Testis (tissue), 5 donors: ENCODE data around the gene PSMD10. TPM values are rescaled to one million over a fixed set of nuclear protein-coding genes. Genes with fewer than 3 reads are reported as not detected.
A peak's percentile ranks its signal among the peaks of the same experiment; 100 is the strongest.

Experiments
- DNase-seq: peaks from one replicate; pipeline ENCODE4 v3.0.0-alpha.2; 2019
- H3K27ac ChIP-seq, 2 donors: fragments of 200-600 bp; sonication (generic); one replicate each; pipeline ENCODE4 v1.5.1; 2019
- H3K27me3 ChIP-seq: fragments of 200-600 bp; sonication (generic); one replicate; pipeline ENCODE4 v1.5.1; 2019
- H3K36me3 ChIP-seq: fragments of 200-600 bp; sonication (generic); one replicate; pipeline ENCODE4 v1.5.1; 2017; ENCODE audit warnings: low read depth; ENCODE audit errors: missing control alignments
- H3K4me1 ChIP-seq: fragments of 200-600 bp; sonication (generic); one replicate; pipeline ENCODE4 v1.5.1; 2019
- H3K4me3 ChIP-seq, 2 donors: fragments of 200-600 bp; sonication (generic); one replicate each; pipeline ENCODE4 v1.5.1; 2017 to 2019
- H3K9me3 ChIP-seq: fragments of 200-600 bp; sonication (generic); one replicate; pipeline ENCODE4 v1.5.1; 2017
- POLR2A ChIP-seq: fragments of 450-650 bp; IDR thresholded peaks from one replicate; pipeline ENCODE4 v1.6.1; 2017; ENCODE audit warnings: antibody characterized with exemption, mild to moderate bottlenecking, moderate library complexity
- WGBS, 2 donors: methylation state at CpG; one replicate each; pipeline ENCODE4 v1.1.5; 2018; 5-methylcytosine and 5-hydroxymethylcytosine counted together
- intact Hi-C: fragments of 100-400 bp; cut with DNase I; formaldehyde crosslinking; loops from one replicate; pipeline ENCODE4 v1.15.1; 2023; ENCODE audit warnings: low total_unique reads
- long read RNA-seq, 2 donors: transcript quantifications; one replicate each; lab custom pipeline, GENCODE V29; 2026
- polyA plus RNA-seq: library from polyadenylated mRNA; stranded (reverse); fragments of 350-450 nt; fragmentation: Illumina TruSeq; extraction: RNeasy Lipid Tissue Mini Kit (QIAGEN cat#74804); gene quantifications from one replicate; pipeline ENCODE4 v1.2.3, GENCODE V29; 2014; ENCODE audit warnings: low read depth, low replicate concordance; ENCODE audit not compliant: insufficient read depth
- total RNA-seq, 2 donors: library from RNA; depleted of rRNA; stranded (reverse); fragments of >200 nt; gene quantifications; one replicate each; pipeline ENCODE4 v1.2.3, GENCODE V29; 2016
- TF ChIP-seq, protein P1 (sequence below), 3 experiments: fragments of 450-650 bp in 2 of 3; fragments of 200-600 bp in 1 of 3; sonication (generic) in 1 of 3; IDR thresholded peaks; one replicate each; pipeline ENCODE4 v1.5.1; 2016 to 2019; ENCODE audit warnings: antibody characterized with exemption in 3 of 3, mild to moderate bottlenecking in 2 of 3, moderate library complexity in 1 of 3

PSMD10 gene, protein sequence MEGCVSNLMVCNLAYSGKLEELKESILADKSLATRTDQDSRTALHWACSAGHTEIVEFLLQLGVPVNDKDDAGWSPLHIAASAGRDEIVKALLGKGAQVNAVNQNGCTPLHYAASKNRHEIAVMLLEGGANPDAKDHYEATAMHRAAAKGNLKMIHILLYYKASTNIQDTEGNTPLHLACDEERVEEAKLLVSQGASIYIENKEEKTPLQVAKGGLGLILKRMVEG
- total RNA-seq (10 to 100 TPM; 53.4 to 64.3 TPM), polyA plus RNA-seq (49.8 TPM)
- long read RNA-seq, donor 1, transcript PSMD10-204 (5 exons, 768 nt), result minor isoform, 5 of 77 reads
- long read RNA-seq, donor 1, transcript PSMD10-201 (5 exons, 1,546 nt), result major isoform, 71 of 77 reads
- long read RNA-seq, donor 1, partial matches to known transcripts, result 0 of 77 reads
- long read RNA-seq, donor 1, other reads (novel, unspliced or antisense), result 0 of 77 reads
- long read RNA-seq, donor 2, transcript PSMD10-201 (5 exons, 1,546 nt), result major isoform, 31 of 41 reads
- long read RNA-seq, donor 2, partial matches to known transcripts, result 8 of 41 reads
- long read RNA-seq, donor 2, other reads (novel, unspliced or antisense), result 0 of 41 reads

DNA sequence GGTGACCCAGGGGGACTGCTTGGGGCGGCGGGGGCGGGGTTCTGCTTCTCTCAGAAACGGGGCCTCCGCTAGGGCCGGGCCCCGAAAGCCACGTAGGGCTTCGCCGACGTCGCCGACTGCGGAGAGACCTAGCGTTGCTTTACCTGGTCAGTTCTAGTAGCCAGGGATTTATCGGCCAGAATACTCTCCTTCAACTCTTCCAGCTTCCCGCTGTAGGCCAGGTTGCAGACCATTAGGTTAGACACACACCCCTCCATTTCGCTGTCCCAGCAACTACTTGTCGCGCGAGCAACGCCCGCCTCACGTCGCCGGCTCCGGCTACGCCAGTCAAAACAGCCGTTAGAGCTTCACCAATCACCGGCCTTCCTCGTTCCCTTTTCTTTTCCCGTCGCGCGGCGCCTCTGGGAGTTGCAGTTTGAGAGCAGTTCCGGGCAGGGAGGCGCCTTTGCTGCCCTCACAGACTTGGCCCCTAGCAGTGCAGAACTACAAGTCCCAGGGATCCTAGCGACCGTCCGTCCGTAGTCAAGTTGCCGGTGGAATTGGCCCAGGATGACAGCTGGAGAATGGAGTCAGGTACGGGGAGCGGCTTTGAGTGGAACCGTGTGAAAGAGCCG, at the start of gene PSMD10, which contains the start of gene ATG4A:
TSS of gene PSMD10 (minus strand) at position 279 of the 614 bp plus-strand sequence. CDS start at position 257, 22 bp downstream.
TSS of gene ATG4A (plus strand) at position 515 of the 614 bp plus-strand sequence. CDS start at position 564, 49 bp downstream.
- WGBS, 2 donors, result 0 to 1% methylated on average over 18 to 41 of the region's 47 CpGs
- intact Hi-C loops, result no loop called here
- no peaks in the 10 kb centered on the region for H3K4me1 ChIP-seq

DNA sequence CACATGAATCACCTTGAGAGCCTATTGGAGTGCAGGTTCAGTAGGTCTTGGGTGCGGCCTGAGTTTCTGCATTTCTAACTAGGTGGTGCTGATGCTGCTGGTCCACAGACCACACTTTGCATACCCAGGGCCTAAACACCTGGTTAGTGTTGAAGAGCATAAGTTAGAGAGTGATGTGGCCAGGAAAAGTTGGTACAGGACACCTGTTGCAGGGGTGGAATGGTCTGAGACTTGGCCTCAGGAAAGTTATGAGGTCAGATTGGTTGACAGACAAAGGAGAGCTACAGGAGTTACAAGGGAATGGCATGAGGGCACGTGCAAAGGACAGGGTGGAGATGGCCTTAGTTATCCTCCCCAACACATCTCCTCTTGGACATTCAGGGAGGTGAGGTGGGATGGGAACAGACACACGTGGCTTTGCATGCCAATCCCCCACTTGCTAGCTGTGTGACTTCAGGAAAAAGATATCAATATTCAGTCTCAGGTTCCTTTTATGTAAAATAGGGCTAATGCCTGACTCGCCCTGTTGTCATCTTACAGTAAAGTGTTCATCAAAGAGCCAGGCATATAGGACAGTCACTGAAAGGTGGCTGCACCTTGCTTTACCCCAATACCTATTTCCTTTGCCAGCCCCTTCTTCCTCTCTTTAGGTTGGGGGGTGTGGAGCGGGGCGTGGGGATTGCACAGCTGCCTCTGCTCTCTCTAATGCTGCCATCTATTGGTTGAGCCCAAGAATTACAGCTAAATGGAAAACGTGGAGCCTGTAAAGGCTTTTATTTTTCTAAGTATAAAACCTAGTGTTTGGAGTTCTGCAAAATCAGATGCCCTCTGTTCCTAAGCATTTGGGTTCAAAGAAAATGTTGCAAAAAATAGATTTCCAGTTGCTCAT, 47.7 kb upstream of the PSMD10 start:
- no peaks in the 10 kb centered on the region for H3K36me3 ChIP-seq
- intact Hi-C loops, result no loop called here

More for the DNA sequence above, at the start of gene PSMD10, which contains the start of gene ATG4A:
- TF ChIP-seq, protein P1, sequence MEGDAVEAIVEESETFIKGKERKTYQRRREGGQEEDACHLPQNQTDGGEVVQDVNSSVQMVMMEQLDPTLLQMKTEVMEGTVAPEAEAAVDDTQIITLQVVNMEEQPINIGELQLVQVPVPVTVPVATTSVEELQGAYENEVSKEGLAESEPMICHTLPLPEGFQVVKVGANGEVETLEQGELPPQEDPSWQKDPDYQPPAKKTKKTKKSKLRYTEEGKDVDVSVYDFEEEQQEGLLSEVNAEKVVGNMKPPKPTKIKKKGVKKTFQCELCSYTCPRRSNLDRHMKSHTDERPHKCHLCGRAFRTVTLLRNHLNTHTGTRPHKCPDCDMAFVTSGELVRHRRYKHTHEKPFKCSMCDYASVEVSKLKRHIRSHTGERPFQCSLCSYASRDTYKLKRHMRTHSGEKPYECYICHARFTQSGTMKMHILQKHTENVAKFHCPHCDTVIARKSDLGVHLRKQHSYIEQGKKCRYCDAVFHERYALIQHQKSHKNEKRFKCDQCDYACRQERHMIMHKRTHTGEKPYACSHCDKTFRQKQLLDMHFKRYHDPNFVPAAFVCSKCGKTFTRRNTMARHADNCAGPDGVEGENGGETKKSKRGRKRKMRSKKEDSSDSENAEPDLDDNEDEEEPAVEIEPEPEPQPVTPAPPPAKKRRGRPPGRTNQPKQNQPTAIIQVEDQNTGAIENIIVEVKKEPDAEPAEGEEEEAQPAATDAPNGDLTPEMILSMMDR (IDR thresholded peaks at IDR 0.05), result no peak
- peak; percentile 50 for TF ChIP-seq POLR2A
- H3K9me3 ChIP-seq, result no peaks in the 10 kb centered on the region
- H3K36me3 ChIP-seq, result no peaks in the 10 kb centered on the region
- H3K27ac ChIP-seq, result peak within 1 kb of the TSS; percentile 89 to 91
- DNase-seq, result peak; percentile 96
- H3K4me3 ChIP-seq, result peak within 1 kb of the TSS; percentile 58 to 74
- no peaks in the 10 kb centered on the region for H3K27me3 ChIP-seq

DNA sequence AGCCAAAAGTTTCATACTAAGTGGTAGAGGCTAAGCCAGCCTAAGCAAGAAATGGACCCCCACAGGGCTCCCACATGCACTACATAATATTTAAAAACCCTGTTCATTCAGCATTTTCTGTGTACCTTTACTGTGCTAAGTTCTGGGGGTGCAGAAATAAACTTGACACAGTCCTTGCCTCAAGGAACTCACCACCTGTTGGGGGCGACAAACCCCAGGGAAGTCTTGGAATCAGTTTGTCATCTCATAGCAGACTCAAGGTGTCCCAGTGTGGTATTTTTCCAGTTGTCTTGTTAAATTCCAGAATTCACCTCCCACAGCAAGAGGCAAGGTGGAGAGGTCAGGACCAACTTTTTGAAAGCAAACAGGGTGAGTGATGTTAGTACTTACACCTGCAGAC, 43.4 kb upstream of the PSMD10 start:
- intact Hi-C loops, result no loop called here
- no peaks in the 10 kb centered on the region for H3K36me3 ChIP-seq

More for the DNA sequence above, 47.7 kb upstream of the PSMD10 start:
- no peaks in the 10 kb centered on the region for H3K27me3 ChIP-seq
- WGBS, 2 donors, result 83 to 85% methylated on average over 4 to 7 of the region's 7 CpGs
- no peak overlapping the region for H3K4me3 ChIP-seq
- H3K9me3 ChIP-seq, result no peaks in the 10 kb centered on the region
- H3K4me1 ChIP-seq, result no peaks in the 10 kb centered on the region
- no peak for TF ChIP-seq POLR2A
- TF ChIP-seq, protein P1 (IDR thresholded peaks at IDR 0.05), result no peak
- no peak for DNase-seq
- H3K27ac ChIP-seq, result no peak overlapping the region

DNA sequence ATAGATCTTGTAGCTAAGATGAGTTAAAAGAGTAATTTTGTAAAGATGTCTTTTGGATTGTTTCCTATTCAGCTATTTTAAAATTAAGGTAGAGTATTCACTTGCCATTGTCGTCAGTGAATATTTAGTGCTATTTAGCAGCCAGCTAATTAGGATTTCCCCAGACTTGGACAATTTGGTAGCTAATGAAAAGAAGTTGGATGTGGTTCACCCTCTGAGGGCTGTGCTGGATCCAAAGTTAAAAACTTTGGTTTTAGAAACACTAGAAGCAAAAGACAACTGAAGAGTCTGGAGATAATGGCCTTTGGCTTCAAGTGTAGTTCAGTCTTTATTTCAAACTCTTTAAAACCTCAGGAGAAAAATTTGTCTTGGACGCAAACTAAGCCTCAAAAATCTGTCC, 41.5 kb upstream of the PSMD10 start:
- Histone ChIP-seq H3K36me3 (no peaks in the 10 kb centered on the region), H3K4me3 (no peak overlapping the region), H3K9me3 (no peaks in the 10 kb centered on the region), H3K27me3 (no peaks in the 10 kb centered on the region), H3K27ac (no peak overlapping the region), H3K4me1 (no peaks in the 10 kb centered on the region)
- TF ChIP-seq, protein P1 (IDR thresholded peaks at IDR 0.05), result no peak
- TF ChIP-seq POLR2A, result no peak
- intact Hi-C loops, result no loop called here
- WGBS, 2 donors, result 57 to 61% methylated on average over 2 of the region's 2 CpGs
- DNase-seq, result no peak

More for the DNA sequence above, 43.4 kb upstream of the PSMD10 start:
- H3K27ac ChIP-seq, result no peak overlapping the region
- H3K27me3 ChIP-seq, result no peaks in the 10 kb centered on the region
- no peak for TF ChIP-seq POLR2A
- TF ChIP-seq, protein P1 (IDR thresholded peaks at IDR 0.05), result no peak
- H3K4me1 ChIP-seq, result no peaks in the 10 kb centered on the region
- WGBS, 2 donors, result 77 to 88% methylated on average over 1 of the region's 1 CpG
- H3K4me3 ChIP-seq, result no peak overlapping the region
- H3K9me3 ChIP-seq, result no peaks in the 10 kb centered on the region
- DNase-seq, result no peak
